ENCODE results near the gene RGP1.

GRCh38 chr9:35736201-35736633, 12.9 kb upstream of the RGP1 start:
- TF ChIP-seq POLR2A (IDR thresholded peaks at IDR 0.05; ENCODE audit: low read length) = no peak
- no peak for TF ChIP-seq GATA1 (IDR thresholded peaks at IDR 0.05; ENCODE audit: low read depth, low read length)
